Measurements from ENCODE around the gene MED22.

The MED22 gene

DNA sequence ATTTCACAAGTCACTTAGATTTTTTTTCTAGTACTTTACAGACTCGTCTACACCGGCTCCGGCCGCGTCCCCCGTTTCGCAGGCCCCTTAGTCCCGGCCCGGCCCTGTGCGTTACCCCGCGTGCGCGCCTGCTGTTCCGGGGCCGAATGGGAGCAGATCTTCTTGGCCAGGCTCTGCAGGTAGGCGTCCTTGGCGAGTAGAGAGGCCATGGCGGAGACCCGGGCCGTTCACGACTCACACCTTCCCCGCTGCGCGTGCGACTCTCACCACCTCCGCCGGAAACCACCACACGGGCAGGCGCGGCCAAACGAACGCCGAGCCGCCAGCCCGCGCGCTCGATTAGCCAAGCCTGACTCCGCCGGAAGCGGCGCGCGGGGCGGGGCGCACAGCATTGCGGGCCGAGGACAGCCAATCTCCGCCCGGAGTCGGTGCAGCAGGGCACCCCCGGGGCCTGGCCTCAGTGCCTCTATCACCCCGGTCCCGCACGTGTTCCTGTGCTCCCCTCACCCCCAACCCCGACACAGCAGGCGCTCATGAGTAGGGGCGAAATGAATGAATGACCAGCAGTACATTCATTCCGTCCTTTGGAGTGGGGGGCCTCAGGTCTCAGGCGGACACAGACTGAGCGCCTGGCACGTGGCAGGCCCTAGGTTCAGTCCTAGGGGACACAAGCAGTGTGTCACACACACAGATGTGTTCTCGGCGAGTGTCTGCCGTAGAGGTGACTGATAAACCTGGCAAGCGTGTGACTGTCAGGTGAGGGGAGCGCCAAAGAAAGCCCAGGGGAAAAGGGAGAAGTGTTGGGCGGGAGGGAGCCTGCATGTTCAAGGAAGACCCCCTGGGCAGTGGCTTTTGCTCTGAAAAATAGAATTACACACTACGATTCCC, 11.8 kb downstream of the MED22 start, which contains the start of gene SURF6 (continued):
- TF ChIP-seq ZNF202 (tag by site-specific recombination; IDR thresholded peaks at IDR 0.05; ENCODE audit: borderline replicate concordance) (no peak), KLF9 (tag by site-specific recombination; IDR thresholded peaks at IDR 0.05; ENCODE audit: low read depth) (peak; percentile 80), PRDM1 (tag by site-specific recombination; IDR thresholded peaks at IDR 0.05) (peak; percentile 78), ZNF157 (tag by site-specific recombination; IDR thresholded peaks at IDR 0.05) (no peak), ZNF2 (tag by site-specific recombination; IDR thresholded peaks at IDR 0.05) (peak; percentile 81; the same call in 1 of the 2 replicates), ZBTB20 (tag by site-specific recombination; IDR thresholded peaks at IDR 0.05) (peak; percentile 89), KLF7 (tag by site-specific recombination; IDR thresholded peaks at IDR 0.05; ENCODE audit: borderline replicate concordance) (no peak; the same call in 1 of the 2 replicates), ZBTB21 (tag by site-specific recombination; IDR thresholded peaks at IDR 0.05) (no peak), ZNF473 (tag by site-specific recombination; IDR thresholded peaks at IDR 0.05) (no peak), ZNF221 (tag by site-specific recombination; IDR thresholded peaks at IDR 0.05; ENCODE audit: borderline replicate concordance) (no peak), SP7 (tag by site-specific recombination; IDR thresholded peaks at IDR 0.05) (peak; percentile 91)
- TF ChIP-seq, protein P1, sequence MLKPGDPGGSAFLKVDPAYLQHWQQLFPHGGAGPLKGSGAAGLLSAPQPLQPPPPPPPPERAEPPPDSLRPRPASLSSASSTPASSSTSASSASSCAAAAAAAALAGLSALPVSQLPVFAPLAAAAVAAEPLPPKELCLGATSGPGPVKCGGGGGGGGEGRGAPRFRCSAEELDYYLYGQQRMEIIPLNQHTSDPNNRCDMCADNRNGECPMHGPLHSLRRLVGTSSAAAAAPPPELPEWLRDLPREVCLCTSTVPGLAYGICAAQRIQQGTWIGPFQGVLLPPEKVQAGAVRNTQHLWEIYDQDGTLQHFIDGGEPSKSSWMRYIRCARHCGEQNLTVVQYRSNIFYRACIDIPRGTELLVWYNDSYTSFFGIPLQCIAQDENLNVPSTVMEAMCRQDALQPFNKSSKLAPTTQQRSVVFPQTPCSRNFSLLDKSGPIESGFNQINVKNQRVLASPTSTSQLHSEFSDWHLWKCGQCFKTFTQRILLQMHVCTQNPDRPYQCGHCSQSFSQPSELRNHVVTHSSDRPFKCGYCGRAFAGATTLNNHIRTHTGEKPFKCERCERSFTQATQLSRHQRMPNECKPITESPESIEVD (tag by site-specific recombination; IDR thresholded peaks at IDR 0.05): no peak
- TF ChIP-seq, protein P2, sequence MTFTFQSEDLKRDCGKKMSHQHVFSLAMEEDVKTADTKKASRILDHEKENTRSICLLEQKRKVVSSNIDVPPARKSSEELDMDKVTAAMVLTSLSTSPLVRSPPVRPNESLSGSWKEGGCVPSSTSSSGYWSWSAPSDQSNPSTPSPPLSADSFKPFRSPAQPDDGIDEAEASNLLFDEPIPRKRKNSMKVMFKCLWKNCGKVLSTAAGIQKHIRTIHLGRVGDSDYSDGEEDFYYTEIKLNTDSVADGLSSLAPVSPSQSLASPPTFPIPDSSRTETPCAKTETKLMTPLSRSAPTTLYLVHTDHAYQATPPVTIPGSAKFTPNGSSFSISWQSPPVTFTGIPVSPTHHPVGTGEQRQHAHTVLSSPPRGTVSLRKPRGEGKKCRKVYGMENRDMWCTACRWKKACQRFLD (tag by site-specific recombination; IDR thresholded peaks at IDR 0.05): no peak
- TF ChIP-seq, protein P3, sequence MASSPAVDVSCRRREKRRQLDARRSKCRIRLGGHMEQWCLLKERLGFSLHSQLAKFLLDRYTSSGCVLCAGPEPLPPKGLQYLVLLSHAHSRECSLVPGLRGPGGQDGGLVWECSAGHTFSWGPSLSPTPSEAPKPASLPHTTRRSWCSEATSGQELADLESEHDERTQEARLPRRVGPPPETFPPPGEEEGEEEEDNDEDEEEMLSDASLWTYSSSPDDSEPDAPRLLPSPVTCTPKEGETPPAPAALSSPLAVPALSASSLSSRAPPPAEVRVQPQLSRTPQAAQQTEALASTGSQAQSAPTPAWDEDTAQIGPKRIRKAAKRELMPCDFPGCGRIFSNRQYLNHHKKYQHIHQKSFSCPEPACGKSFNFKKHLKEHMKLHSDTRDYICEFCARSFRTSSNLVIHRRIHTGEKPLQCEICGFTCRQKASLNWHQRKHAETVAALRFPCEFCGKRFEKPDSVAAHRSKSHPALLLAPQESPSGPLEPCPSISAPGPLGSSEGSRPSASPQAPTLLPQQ (tag by site-specific recombination; IDR thresholded peaks at IDR 0.05): peak; percentile 92
- TF ChIP-seq, protein P4, sequence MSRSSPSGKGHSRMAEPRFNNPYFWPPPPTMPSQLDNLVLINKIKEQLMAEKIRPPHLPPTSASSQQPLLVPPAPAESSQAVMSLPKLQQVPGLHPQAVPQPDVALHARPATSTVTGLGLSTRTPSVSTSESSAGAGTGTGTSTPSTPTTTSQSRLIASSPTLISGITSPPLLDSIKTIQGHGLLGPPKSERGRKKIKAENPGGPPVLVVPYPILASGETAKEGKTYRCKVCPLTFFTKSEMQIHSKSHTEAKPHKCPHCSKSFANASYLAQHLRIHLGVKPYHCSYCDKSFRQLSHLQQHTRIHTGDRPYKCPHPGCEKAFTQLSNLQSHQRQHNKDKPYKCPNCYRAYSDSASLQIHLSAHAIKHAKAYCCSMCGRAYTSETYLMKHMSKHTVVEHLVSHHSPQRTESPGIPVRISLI (tag by site-specific recombination; IDR thresholded peaks at IDR 0.05): no peak; the same call in 1 of the 2 replicates
- TF ChIP-seq, protein P5, sequence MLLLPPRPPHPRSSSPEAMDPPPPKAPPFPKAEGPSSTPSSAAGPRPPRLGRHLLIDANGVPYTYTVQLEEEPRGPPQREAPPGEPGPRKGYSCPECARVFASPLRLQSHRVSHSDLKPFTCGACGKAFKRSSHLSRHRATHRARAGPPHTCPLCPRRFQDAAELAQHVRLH (tag by site-specific recombination; IDR thresholded peaks at IDR 0.05): peak; percentile 89
- TF ChIP-seq, protein P6, sequence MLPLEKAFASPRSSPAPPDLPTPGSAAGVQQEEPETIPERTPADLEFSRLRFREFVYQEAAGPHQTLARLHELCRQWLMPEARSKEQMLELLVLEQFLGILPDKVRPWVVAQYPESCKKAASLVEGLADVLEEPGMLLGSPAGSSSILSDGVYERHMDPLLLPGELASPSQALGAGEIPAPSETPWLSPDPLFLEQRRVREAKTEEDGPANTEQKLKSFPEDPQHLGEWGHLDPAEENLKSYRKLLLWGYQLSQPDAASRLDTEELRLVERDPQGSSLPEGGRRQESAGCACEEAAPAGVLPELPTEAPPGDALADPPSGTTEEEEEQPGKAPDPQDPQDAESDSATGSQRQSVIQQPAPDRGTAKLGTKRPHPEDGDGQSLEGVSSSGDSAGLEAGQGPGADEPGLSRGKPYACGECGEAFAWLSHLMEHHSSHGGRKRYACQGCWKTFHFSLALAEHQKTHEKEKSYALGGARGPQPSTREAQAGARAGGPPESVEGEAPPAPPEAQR (tag by site-specific recombination; IDR thresholded peaks at IDR 0.05): no peak
- TF ChIP-seq, protein P7, sequence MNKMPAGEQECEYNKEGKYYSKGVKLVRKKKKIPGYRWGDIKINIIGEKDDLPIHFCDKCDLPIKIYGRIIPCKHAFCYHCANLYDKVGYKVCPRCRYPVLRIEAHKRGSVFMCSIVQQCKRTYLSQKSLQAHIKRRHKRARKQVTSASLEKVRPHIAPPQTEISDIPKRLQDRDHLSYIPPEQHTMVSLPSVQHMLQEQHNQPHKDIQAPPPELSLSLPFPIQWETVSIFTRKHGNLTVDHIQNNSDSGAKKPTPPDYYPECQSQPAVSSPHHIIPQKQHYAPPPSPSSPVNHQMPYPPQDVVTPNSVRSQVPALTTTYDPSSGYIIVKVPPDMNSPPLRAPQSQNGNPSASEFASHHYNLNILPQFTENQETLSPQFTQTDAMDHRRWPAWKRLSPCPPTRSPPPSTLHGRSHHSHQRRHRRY (tag by site-specific recombination; IDR thresholded peaks at IDR 0.05): no peak
- TF ChIP-seq, protein P8, sequence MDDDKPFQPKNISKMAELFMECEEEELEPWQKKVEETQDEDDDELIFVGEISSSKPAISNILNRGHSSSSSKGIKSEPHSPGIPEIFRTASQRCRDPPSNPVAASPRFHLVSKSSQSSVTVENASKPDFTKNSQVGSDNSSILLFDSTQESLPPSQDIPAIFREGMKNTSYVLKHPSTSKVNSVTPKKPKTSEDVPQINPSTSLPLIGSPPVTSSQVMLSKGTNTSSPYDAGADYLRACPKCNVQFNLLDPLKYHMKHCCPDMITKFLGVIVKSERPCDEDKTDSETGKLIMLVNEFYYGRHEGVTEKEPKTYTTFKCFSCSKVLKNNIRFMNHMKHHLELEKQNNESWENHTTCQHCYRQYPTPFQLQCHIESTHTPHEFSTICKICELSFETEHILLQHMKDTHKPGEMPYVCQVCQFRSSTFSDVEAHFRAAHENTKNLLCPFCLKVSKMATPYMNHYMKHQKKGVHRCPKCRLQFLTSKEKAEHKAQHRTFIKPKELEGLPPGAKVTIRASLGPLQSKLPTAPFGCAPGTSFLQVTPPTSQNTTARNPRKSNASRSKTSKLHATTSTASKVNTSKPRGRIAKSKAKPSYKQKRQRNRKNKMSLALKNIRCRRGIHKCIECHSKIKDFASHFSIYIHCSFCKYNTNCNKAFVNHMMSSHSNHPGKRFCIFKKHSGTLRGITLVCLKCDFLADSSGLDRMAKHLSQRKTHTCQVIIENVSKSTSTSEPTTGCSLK (tag by site-specific recombination; IDR thresholded peaks at IDR 0.05): no peak
- TF ChIP-seq, protein P9, sequence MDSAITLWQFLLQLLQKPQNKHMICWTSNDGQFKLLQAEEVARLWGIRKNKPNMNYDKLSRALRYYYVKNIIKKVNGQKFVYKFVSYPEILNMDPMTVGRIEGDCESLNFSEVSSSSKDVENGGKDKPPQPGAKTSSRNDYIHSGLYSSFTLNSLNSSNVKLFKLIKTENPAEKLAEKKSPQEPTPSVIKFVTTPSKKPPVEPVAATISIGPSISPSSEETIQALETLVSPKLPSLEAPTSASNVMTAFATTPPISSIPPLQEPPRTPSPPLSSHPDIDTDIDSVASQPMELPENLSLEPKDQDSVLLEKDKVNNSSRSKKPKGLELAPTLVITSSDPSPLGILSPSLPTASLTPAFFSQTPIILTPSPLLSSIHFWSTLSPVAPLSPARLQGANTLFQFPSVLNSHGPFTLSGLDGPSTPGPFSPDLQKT (IDR thresholded peaks at IDR 0.05; ENCODE audit: borderline replicate concordance, low read depth, low read length): peak; percentile 98

Measured in HEK293 (cell line).